ENCODE results near the gene NUP62.
A peak's percentile ranks its signal among the peaks of the same experiment; 100 is the strongest.

The NUP62 gene

DNA sequence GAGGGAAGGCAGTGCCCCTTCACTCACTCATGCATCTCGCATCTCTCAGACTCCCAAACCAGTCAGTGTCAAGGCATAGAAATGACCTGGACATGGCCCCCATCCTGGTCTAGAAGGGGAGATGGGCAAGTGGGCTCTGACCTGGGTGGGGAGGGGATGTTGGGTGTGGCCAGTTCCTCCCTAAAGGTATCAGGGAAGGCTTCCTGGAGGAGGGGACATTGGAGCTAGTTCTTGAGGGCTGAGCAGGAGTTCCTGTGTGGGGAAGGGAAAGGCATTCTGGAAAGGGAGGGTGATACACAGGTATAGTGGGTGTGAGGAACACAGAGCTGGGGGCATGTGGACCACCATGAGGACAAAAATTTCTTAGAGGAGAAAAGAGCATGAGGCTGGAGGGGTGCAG is 36.6 kb downstream of the NUP62 start:
- Histone ChIP-seq H4K20me1 (ENCODE audit: insufficient read depth, low read length) (no peaks in the 10 kb centered on the region; the same call in 1 of the 2 replicates), H3K4me3 (ENCODE audit: low read depth in 1 of 2, low read length in 2 of 2) (no peak overlapping the region), H3K36me3 (ENCODE audit: insufficient read depth, low read length) (no peaks in the 10 kb centered on the region; the same call in 1 of the 2 replicates), H3K4me2 (ENCODE audit: insufficient read depth, low read length) (no peak overlapping the region), H3K27ac (ENCODE audit: low read length) (no peak overlapping the region), H3K9me3 (ENCODE audit: insufficient read depth, low read length, severe bottlenecking) (no peaks in the 10 kb centered on the region), H3K9ac (ENCODE audit: low read depth, low read length) (no peak overlapping the region), H2AFZ (ENCODE audit: low read depth, low read length) (no peak overlapping the region), H3K27me3 (ENCODE audit: insufficient read depth, low read length, poor library complexity) (no peaks in the 10 kb centered on the region), H3K79me2 (ENCODE audit: insufficient read depth, low read length) (no peaks in the 10 kb centered on the region), H3K4me1 (ENCODE audit: insufficient read depth, low read length) (peaks cover 7% of the 10 kb centered on the region; the same call in 1 of the 2 replicates)
- no peak for ATAC-seq (ENCODE audit: insufficient read depth, low read depth)
- DNase-seq, result no peak
- TF ChIP-seq, protein P1, sequence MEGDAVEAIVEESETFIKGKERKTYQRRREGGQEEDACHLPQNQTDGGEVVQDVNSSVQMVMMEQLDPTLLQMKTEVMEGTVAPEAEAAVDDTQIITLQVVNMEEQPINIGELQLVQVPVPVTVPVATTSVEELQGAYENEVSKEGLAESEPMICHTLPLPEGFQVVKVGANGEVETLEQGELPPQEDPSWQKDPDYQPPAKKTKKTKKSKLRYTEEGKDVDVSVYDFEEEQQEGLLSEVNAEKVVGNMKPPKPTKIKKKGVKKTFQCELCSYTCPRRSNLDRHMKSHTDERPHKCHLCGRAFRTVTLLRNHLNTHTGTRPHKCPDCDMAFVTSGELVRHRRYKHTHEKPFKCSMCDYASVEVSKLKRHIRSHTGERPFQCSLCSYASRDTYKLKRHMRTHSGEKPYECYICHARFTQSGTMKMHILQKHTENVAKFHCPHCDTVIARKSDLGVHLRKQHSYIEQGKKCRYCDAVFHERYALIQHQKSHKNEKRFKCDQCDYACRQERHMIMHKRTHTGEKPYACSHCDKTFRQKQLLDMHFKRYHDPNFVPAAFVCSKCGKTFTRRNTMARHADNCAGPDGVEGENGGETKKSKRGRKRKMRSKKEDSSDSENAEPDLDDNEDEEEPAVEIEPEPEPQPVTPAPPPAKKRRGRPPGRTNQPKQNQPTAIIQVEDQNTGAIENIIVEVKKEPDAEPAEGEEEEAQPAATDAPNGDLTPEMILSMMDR (IDR thresholded peaks at IDR 0.05; ENCODE audit: borderline replicate concordance, extremely low read depth, low read length, poor library complexity, severe bottlenecking), result no peak
- TF ChIP-seq EZH2 (IDR thresholded peaks at IDR 0.05; ENCODE audit: borderline replicate concordance, low read depth, low read length, severe bottlenecking), result no peak

DNA sequence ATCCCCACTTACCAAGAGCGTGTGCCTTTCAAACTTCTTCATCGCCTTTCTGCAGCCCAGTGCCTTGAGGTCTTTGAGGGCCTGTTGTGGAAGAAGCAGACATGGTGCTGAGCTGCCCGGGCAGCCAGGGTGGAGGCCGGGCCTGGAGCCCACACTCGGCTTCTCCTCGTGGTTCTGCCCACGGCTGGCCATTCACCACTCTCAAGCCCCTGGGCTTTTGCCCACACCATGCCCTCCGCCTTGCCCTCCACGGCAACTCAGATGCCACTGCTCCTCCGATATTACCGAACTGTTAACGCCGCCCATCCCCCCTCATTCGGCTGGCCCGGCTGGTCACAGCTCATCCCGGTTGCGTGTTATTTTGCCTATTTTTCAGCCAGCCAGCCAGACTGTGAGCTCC is 37.9 kb downstream of the NUP62 start:
- H3K9ac ChIP-seq (ENCODE audit: low read depth, low read length), result no peak overlapping the region
- DNase-seq (no peak), ATAC-seq (ENCODE audit: insufficient read depth, low read depth) (no peak)
- H3K79me2 ChIP-seq (ENCODE audit: insufficient read depth, low read length), result no peaks in the 10 kb centered on the region
- TF ChIP-seq EZH2 (IDR thresholded peaks at IDR 0.05; ENCODE audit: borderline replicate concordance, low read depth, low read length, severe bottlenecking), result no peak
- TF ChIP-seq, protein P1 (IDR thresholded peaks at IDR 0.05; ENCODE audit: borderline replicate concordance, extremely low read depth, low read length, poor library complexity, severe bottlenecking), result no peak
- no peaks in the 10 kb centered on the region; the same call in 1 of the 2 replicates for H4K20me1 ChIP-seq (ENCODE audit: insufficient read depth, low read length)
- H3K9me3 ChIP-seq (ENCODE audit: insufficient read depth, low read length, severe bottlenecking), result no peaks in the 10 kb centered on the region
- H3K27ac ChIP-seq (ENCODE audit: low read length), result no peak overlapping the region
- H3K36me3 ChIP-seq (ENCODE audit: insufficient read depth, low read length), result peaks cover under 1% of the 10 kb centered on the region; the same call in 1 of the 2 replicates
- no peak overlapping the region for H3K4me2 ChIP-seq (ENCODE audit: insufficient read depth, low read length)
- H3K4me1 ChIP-seq (ENCODE audit: insufficient read depth, low read length), result no peaks in the 10 kb centered on the region
- no peaks in the 10 kb centered on the region for H3K27me3 ChIP-seq (ENCODE audit: insufficient read depth, low read length, poor library complexity)
- no peak overlapping the region for H2AFZ ChIP-seq (ENCODE audit: low read depth, low read length)
- H3K4me3 ChIP-seq (ENCODE audit: low read depth in 1 of 2, low read length in 2 of 2), result no peak overlapping the region

DNA sequence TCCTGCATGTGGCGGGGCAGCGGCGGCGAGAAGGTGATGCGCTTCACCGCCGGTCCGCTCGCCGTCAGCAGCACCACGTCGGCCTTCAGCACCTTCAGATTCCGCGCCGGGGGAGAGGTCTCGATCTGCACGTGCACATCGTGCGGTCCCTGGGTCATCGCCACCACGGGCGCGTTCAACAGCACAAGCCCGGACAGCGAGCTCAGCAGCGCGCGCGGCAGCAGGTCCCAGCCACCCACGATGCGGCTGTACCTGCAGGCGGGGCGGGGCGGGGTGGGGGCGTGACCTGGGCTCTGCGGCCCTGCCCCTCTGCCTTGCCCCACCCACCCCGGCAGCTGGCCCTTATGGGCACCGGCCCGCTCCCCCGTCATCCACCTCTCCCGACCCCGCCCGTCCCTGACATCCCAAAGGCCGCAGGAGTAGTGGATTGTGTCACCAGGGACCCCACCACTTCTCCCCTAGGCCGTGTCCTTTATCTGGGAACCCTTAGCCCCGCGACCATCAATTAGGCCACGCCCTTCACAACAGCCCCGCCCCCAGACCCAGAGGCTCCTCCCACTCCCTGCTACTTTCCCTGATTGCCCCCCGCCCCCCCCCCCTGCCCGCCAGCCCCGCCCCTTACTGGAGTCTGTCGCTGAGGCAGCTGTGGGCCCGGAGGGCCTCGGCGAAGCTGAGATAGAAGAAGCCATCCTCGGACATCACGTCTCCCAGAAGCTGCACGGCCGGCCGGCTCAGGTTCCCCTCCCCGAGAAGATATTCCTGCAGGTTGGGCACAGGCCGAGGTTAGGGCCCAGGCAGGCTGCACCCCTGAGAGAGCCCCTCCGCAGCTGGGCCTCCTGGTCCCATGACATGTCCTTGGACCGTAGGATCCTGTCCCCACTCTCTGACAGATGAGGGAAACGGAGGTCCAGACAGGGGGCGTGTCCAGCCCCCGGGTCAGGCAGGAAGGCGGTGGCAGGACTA is 38.7 kb downstream of the NUP62 start:
- Histone ChIP-seq H3K4me2 (ENCODE audit: insufficient read depth, low read length) (no peak overlapping the region), H3K27me3 (ENCODE audit: insufficient read depth, low read length, poor library complexity) (no peaks in the 10 kb centered on the region), H3K4me1 (ENCODE audit: insufficient read depth, low read length) (no peaks in the 10 kb centered on the region), H3K79me2 (ENCODE audit: insufficient read depth, low read length) (no peaks in the 10 kb centered on the region), H4K20me1 (ENCODE audit: insufficient read depth, low read length) (no peaks in the 10 kb centered on the region; the same call in 1 of the 2 replicates), H3K9ac (ENCODE audit: low read depth, low read length) (no peak overlapping the region), H2AFZ (ENCODE audit: low read depth, low read length) (no peak overlapping the region), H3K4me3 (ENCODE audit: low read depth in 1 of 2, low read length in 2 of 2) (no peak overlapping the region), H3K36me3 (ENCODE audit: insufficient read depth, low read length) (peaks cover 2% of the 10 kb centered on the region; the same call in 1 of the 2 replicates), H3K9me3 (ENCODE audit: insufficient read depth, low read length, severe bottlenecking) (no peaks in the 10 kb centered on the region), H3K27ac (ENCODE audit: low read length) (no peak overlapping the region)
- DNase-seq, result peak; percentile 35
- TF ChIP-seq EZH2 (IDR thresholded peaks at IDR 0.05; ENCODE audit: borderline replicate concordance, low read depth, low read length, severe bottlenecking), result no peak
- TF ChIP-seq, protein P1 (IDR thresholded peaks at IDR 0.05; ENCODE audit: borderline replicate concordance, extremely low read depth, low read length, poor library complexity, severe bottlenecking), result no peak
- peak; percentile 27; the same call in 1 of the 3 replicates for ATAC-seq (ENCODE audit: insufficient read depth, low read depth)
